Osteocyte (in vitro differentiated cells): ENCODE results near the gene SPOCD1. TPM values are rescaled to one million over a fixed set of nuclear protein-coding genes. Genes with fewer than 3 reads are reported as not detected.

Experiments used
- DNase-seq: peaks from one replicate; pipeline ENCODE4 v3.0.0; 2021; ENCODE audit warnings: mixed read lengths; ENCODE audit not compliant: unreplicated experiment; ENCODE audit errors: extremely low spot score
- H3K27ac Mint-ChIP-seq: one replicate; pipeline ENCODE4 v1.8.0; 2021; ENCODE audit warnings: mild to moderate bottlenecking, mixed read lengths; ENCODE audit not compliant: unreplicated experiment
- H3K27me3 Mint-ChIP-seq: one replicate; pipeline ENCODE4 v1.8.0; 2021; ENCODE audit warnings: mixed read lengths; ENCODE audit not compliant: unreplicated experiment
- H3K36me3 Mint-ChIP-seq: one replicate; pipeline ENCODE4 v1.8.0; 2021; ENCODE audit warnings: mixed read lengths; ENCODE audit not compliant: unreplicated experiment
- H3K4me1 Mint-ChIP-seq: one replicate; pipeline ENCODE4 v1.8.0; 2021; ENCODE audit warnings: mixed read lengths; ENCODE audit not compliant: unreplicated experiment
- H3K4me3 Mint-ChIP-seq: one replicate; pipeline ENCODE4 v1.8.0; 2021; ENCODE audit warnings: mild to moderate bottlenecking, moderate library complexity, mixed read lengths; ENCODE audit not compliant: unreplicated experiment
- H3K9me3 Mint-ChIP-seq: one replicate; pipeline ENCODE4 v1.8.0; 2021; ENCODE audit warnings: mixed read lengths; ENCODE audit not compliant: unreplicated experiment
- CTCF ChIP-seq: fragments of 200-600 bp; sonication (generic); IDR thresholded peaks from 2 replicates; pipeline ENCODE4 v1.5.0; 2021; ENCODE audit warnings: antibody characterized with exemption, mild to moderate bottlenecking, moderate library complexity
- total RNA-seq: library from RNA; stranded (reverse); gene quantifications from 2 replicates; pipeline ENCODE4 v1.2.1, GENCODE V29; 2021

SPOCD1 gene
- total RNA-seq, 1 donor from 2014 or later = 0.67 TPM

GRCh38 chr1:31748365-31748764 is 67.5 kb downstream of the SPOCD1 start:
- Mint-ChIP-seq H3K9me3 (no peaks in the 10 kb centered on the region), H3K36me3 (peaks cover 1% of the 10 kb centered on the region), H3K4me1 (peaks cover 28% of the 10 kb centered on the region), H3K27me3 (no peaks in the 10 kb centered on the region), H3K27ac (no peak overlapping the region), H3K4me3 (no peak overlapping the region)
- no peak for DNase-seq
- TF ChIP-seq CTCF = no peak

GRCh38 chr1:31747304-31747703 is 68.5 kb downstream of the SPOCD1 start:
- H3K4me1 Mint-ChIP-seq = peaks cover 21% of the 10 kb centered on the region
- no peaks in the 10 kb centered on the region for H3K27me3 Mint-ChIP-seq
- H3K27ac Mint-ChIP-seq = no peak overlapping the region
- no peak overlapping the region for H3K4me3 Mint-ChIP-seq
- H3K36me3 Mint-ChIP-seq = peaks cover 1% of the 10 kb centered on the region
- H3K9me3 Mint-ChIP-seq = no peaks in the 10 kb centered on the region
- DNase-seq = no peak
- no peak for TF ChIP-seq CTCF

- H3K27ac Mint-ChIP-seq = no peak overlapping the region
Measured at GRCh38 chr1:31746687-31747086, 69.1 kb downstream of the SPOCD1 start.

GRCh38 chr1:31745946-31746670 is 69.7 kb downstream of the SPOCD1 start:
- peaks cover 1% of the 10 kb centered on the region for H3K36me3 Mint-ChIP-seq
- peaks cover 18% of the 10 kb centered on the region for H3K4me1 Mint-ChIP-seq
- no peaks in the 10 kb centered on the region for H3K9me3 Mint-ChIP-seq
- H3K4me3 Mint-ChIP-seq = no peak overlapping the region
- DNase-seq = no peak
- no peak for TF ChIP-seq CTCF
- no peaks in the 10 kb centered on the region for H3K27me3 Mint-ChIP-seq
- H3K27ac Mint-ChIP-seq = no peak overlapping the region

More at GRCh38 chr1:31746687-31747086, 69.1 kb downstream of the SPOCD1 start:
- no peak for TF ChIP-seq CTCF
- no peak overlapping the region for H3K4me3 Mint-ChIP-seq
- H3K27me3 Mint-ChIP-seq = no peaks in the 10 kb centered on the region
- DNase-seq = no peak
- H3K9me3 Mint-ChIP-seq = no peaks in the 10 kb centered on the region
- H3K36me3 Mint-ChIP-seq = peaks cover 1% of the 10 kb centered on the region
- H3K4me1 Mint-ChIP-seq = peaks cover 18% of the 10 kb centered on the region

GRCh38 chr1:31745096-31745945 is 70.5 kb downstream of the SPOCD1 start:
- TF ChIP-seq CTCF = peak; percentile 89
- peaks cover 1% of the 10 kb centered on the region for H3K36me3 Mint-ChIP-seq
- H3K27me3 Mint-ChIP-seq = no peaks in the 10 kb centered on the region
- no peaks in the 10 kb centered on the region for H3K9me3 Mint-ChIP-seq
- H3K4me3 Mint-ChIP-seq = no peak overlapping the region
- DNase-seq = peak; percentile 91
- H3K4me1 Mint-ChIP-seq = peaks cover 13% of the 10 kb centered on the region
- no peak overlapping the region for H3K27ac Mint-ChIP-seq
